ENCODE data around the gene PROCA1.
"Not testable (repeated sequence)": the region's sequence is repeated elsewhere in the genome, so short reads cannot be mapped to it uniquely, and the experiment has no call there.

The PROCA1 gene

GRCh38 chr17:28723159-28723835, 11.6 kb upstream of the PROCA1 start:
- no peaks in the 10 kb centered on the region for H3K27me3 ChIP-seq (ENCODE audit: control insufficient read depth, insufficient read depth, low read length)
- H3K36me3 ChIP-seq (ENCODE audit: control insufficient read depth, insufficient read depth, low read length): no peaks in the 10 kb centered on the region
- H3K4me2 ChIP-seq (ENCODE audit: low read length): no peak overlapping the region
- H3K9ac ChIP-seq: no peak overlapping the region
- no peak overlapping the region for H2AFZ ChIP-seq
- H3K9me3 ChIP-seq (ENCODE audit: control insufficient read depth, low read length): no peaks in the 10 kb centered on the region
- no peak overlapping the region for H3K4me3 ChIP-seq (ENCODE audit: low read depth, low read length)
- TF ChIP-seq CTCF (IDR thresholded peaks at IDR 0.05): no peak
- H3K4me1 ChIP-seq: peaks cover 36% of the 10 kb centered on the region
- H3K79me2 ChIP-seq: peaks cover 8% of the 10 kb centered on the region
- no peak overlapping the region for H3K27ac ChIP-seq

GRCh38 chr17:28722417-28723158, 10.9 kb upstream of the PROCA1 start:
- Histone ChIP-seq H3K36me3 (ENCODE audit: control insufficient read depth, insufficient read depth, low read length) (no peaks in the 10 kb centered on the region), H3K4me2 (ENCODE audit: low read length) (no peak overlapping the region), H3K9me3 (ENCODE audit: control insufficient read depth, low read length) (no peaks in the 10 kb centered on the region), H2AFZ (no peak overlapping the region), H3K4me3 (ENCODE audit: low read depth, low read length) (no peak overlapping the region), H3K4me1 (peaks cover 29% of the 10 kb centered on the region), H3K27ac (no peak overlapping the region), H3K27me3 (ENCODE audit: control insufficient read depth, insufficient read depth, low read length) (no peaks in the 10 kb centered on the region), H3K9ac (no peak overlapping the region), H3K79me2 (peaks cover 8% of the 10 kb centered on the region)
- no peak for TF ChIP-seq CTCF (IDR thresholded peaks at IDR 0.05)

- H3K79me2 ChIP-seq; H3K9me3 ChIP-seq (ENCODE audit: control insufficient read depth, low read length); H3K9ac ChIP-seq; H2AFZ ChIP-seq; H3K36me3 ChIP-seq (ENCODE audit: control insufficient read depth, insufficient read depth, low read length); H3K27me3 ChIP-seq (ENCODE audit: control insufficient read depth, insufficient read depth, low read length); H3K27ac ChIP-seq: not testable (repeated sequence)
- peak overlapping the region; percentile 79 for H3K4me2 ChIP-seq (ENCODE audit: low read length)
- peaks cover 25% of the 10 kb centered on the region for H3K4me1 ChIP-seq
- peak overlapping the region; percentile 85 for H3K4me3 ChIP-seq (ENCODE audit: low read depth, low read length)
These were observed 9.3 kb upstream of the PROCA1 start for GRCh38 chr17:28720997-28721329.

GRCh38 chr17:28720247-28720996, 8.7 kb upstream of the PROCA1 start:
- Histone ChIP-seq H3K27ac (peak overlapping the region; percentile 80), H3K79me2 (peaks cover 8% of the 10 kb centered on the region), H3K4me2 (ENCODE audit: low read length) (peak overlapping the region; percentile 79), H3K4me1 (peaks cover 21% of the 10 kb centered on the region), H2AFZ (peak overlapping the region; percentile 89), H3K4me3 (ENCODE audit: low read depth, low read length) (peak overlapping the region; percentile 85), H3K36me3 (ENCODE audit: control insufficient read depth, insufficient read depth, low read length) (no peaks in the 10 kb centered on the region), H3K9ac (peak overlapping the region; percentile 61), H3K9me3 (ENCODE audit: control insufficient read depth, low read length) (no peaks in the 10 kb centered on the region), H3K27me3 (ENCODE audit: control insufficient read depth, insufficient read depth, low read length) (no peaks in the 10 kb centered on the region)
- no peak for TF ChIP-seq CTCF (IDR thresholded peaks at IDR 0.05)

GRCh38 chr17:28719021-28719433, 7.3 kb upstream of the PROCA1 start:
- Histone ChIP-seq H2AFZ (peak overlapping the region; percentile 89), H3K4me1 (peaks cover 18% of the 10 kb centered on the region), H3K27ac (peak overlapping the region; percentile 80), H3K79me2 (peaks cover 8% of the 10 kb centered on the region), H3K36me3 (ENCODE audit: control insufficient read depth, insufficient read depth, low read length) (no peaks in the 10 kb centered on the region), H3K9ac (no peak overlapping the region), H3K27me3 (ENCODE audit: control insufficient read depth, insufficient read depth, low read length) (no peaks in the 10 kb centered on the region), H3K4me3 (ENCODE audit: low read depth, low read length) (peak overlapping the region; percentile 85), H3K4me2 (ENCODE audit: low read length) (peak overlapping the region; percentile 75), H3K9me3 (ENCODE audit: control insufficient read depth, low read length) (no peaks in the 10 kb centered on the region)
- no peak for TF ChIP-seq CTCF (IDR thresholded peaks at IDR 0.05)
